AG04449 (cell line): ENCODE measurements around the gene SLC15A3.

Source experiments
- CTCF ChIA-PET: fragments of 350-600 bp; formaldehyde crosslinking; extraction: SDS; loops from one replicate; lab custom pipeline; 2021; ENCODE audit warnings: antibody characterized with exemption; lab: Yijun Ruan, JAX
- POLR2A ChIA-PET: fragments of 400-600, 350-600 bp; formaldehyde crosslinking; extraction: SDS; loops from one replicate; lab custom pipeline; 2020; ENCODE audit warnings: antibody characterized with exemption, inconsistent platforms; lab: Yijun Ruan, JAX
- DNase-seq: peaks from one replicate; pipeline ENCODE4 v3.0.0-alpha.2; 2010; ENCODE audit warnings: low read depth, low spot score
- H3K4me3 ChIP-seq: 2 replicates; pipeline ENCODE4 v1.5.1; 2011; ENCODE audit warnings: low read depth, mild to moderate bottlenecking, control low read depth, low read length
- TF ChIP-seq, protein P1 (sequence below): IDR thresholded peaks from one replicate; pipeline ENCODE4 v1.5.1; 2011; ENCODE audit warnings: mild to moderate bottlenecking, moderate library complexity, low read length, control low read depth, inconsistent platforms; ENCODE audit not compliant: insufficient read depth; ENCODE audit errors: missing control alignments

Gene SLC15A3

DNA sequence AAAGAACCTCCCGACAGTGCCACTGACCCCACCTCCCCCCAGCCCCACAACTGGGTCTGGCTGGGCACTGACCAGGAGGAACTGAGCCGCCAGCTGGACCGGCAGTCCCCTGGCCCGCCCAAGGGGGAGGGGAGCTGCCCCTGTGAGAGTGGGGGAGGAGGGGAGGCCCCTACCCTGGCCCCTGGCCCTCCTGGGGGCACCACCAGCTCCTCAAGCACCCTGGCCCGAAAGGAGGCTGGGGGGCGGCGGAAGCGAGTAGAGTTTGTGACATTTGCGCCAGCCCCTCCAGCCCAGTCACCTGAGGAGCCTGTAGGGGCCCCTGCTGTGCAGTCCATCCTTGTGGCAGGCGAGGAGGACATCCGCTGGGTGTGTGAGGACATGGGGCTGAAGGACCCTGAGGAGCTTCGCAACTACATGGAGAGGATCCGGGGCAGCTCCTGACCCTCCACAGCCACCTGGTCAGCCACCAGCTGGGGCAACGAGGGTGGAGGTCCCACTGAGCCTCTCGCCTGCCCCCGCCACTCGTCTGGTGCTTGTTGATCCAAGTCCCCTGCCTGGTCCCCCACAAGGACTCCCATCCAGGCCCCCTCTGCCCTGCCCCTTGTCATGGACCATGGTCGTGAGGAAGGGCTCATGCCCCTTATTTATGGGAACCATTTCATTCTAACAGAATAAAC lies 15.4 kb downstream of the SLC15A3 start:
- POLR2A ChIA-PET, result no interaction called here
- TF ChIP-seq, protein P1, sequence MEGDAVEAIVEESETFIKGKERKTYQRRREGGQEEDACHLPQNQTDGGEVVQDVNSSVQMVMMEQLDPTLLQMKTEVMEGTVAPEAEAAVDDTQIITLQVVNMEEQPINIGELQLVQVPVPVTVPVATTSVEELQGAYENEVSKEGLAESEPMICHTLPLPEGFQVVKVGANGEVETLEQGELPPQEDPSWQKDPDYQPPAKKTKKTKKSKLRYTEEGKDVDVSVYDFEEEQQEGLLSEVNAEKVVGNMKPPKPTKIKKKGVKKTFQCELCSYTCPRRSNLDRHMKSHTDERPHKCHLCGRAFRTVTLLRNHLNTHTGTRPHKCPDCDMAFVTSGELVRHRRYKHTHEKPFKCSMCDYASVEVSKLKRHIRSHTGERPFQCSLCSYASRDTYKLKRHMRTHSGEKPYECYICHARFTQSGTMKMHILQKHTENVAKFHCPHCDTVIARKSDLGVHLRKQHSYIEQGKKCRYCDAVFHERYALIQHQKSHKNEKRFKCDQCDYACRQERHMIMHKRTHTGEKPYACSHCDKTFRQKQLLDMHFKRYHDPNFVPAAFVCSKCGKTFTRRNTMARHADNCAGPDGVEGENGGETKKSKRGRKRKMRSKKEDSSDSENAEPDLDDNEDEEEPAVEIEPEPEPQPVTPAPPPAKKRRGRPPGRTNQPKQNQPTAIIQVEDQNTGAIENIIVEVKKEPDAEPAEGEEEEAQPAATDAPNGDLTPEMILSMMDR, result no peak
- H3K4me3 ChIP-seq, result no peak overlapping the region
- DNase-seq, result no peak
- CTCF ChIA-PET, result no interaction called here

DNA sequence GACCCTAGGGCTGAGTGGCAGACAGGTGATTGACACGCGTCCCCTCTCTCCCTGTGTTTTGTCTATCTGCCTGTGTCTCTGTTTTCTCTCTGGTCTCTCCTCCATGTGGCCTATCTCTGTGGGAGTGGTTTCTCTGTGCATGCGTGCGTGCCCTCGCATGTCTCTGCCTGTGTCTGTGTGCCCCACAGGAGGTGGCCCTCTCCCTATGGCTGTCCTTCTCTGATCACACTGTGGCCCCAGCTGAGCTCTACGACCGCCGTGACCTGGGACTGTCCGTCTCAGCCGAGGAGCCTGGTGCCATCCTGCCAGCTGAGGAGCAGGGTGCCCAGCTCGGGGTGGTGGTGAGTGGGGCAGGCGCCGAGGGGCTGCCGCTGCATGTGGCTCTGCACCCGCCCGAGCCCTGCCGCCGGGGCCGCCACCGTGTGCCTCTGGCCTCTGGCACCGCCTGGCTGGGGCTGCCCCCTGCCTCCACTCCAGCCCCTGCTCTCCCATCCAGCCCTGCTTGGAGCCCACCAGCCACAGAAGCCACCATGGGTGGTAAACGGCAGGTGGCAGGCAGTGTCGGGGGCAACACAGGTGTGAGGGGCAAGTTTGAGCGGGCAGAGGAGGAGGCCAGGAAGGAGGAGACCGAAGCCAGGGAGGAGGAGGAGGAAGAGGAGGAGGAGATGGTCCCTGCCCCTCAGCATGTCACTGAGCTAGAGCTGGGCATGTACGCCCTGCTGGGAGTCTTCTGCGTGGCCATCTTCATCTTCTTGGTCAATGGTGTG lies 16.1 kb downstream of the SLC15A3 start:
- TF ChIP-seq, protein P1, result no peak
- ChIA-PET POLR2A (no interaction called here), CTCF (no interaction called here)
- DNase-seq, result no peak
- no peak overlapping the region for H3K4me3 ChIP-seq

DNA sequence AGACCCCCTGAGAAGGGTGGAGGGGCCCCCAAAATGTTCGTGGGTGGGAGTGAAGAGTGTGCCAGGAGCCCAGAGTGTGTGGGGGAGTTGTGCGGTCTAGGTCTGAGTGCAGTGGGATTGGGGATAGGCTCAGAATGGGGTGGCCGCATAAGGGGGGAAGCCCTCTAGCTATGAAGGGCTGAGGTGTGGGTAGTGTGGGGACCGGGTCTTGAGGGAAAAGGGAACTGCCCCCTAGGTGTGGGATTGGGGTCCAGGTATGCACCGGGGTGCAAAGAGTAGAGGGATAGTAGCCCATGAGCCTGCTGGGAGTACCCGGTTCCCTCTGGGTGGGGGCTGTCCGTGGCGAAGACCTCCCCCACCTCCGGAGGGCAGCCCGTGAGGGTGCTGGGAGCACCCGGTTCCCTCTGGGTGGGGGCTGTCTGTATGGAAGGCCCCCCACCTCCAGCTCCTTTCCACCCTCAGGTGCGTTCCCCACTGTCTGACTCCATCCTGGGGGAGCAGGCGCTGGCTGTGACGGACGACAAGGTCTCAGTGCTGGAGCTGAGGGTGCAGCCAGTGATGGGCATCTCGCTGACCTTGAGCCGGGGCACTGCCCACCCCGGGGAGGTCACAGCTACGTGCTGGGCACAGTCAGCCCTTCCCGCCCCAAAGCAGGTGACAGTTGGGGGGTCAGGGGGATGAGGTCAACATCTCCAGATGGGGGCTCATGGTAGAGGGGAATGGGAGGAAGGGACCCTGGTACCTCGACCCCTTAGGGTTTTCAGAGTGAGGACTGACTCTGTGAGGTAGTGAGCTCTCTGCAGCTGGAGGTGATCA lies 17.0 kb downstream of the SLC15A3 start:
- no peak overlapping the region for H3K4me3 ChIP-seq
- TF ChIP-seq, protein P1, result no peak
- POLR2A ChIA-PET, result no interaction called here
- CTCF ChIA-PET, result no interaction called here
- DNase-seq, result no peak

DNA sequence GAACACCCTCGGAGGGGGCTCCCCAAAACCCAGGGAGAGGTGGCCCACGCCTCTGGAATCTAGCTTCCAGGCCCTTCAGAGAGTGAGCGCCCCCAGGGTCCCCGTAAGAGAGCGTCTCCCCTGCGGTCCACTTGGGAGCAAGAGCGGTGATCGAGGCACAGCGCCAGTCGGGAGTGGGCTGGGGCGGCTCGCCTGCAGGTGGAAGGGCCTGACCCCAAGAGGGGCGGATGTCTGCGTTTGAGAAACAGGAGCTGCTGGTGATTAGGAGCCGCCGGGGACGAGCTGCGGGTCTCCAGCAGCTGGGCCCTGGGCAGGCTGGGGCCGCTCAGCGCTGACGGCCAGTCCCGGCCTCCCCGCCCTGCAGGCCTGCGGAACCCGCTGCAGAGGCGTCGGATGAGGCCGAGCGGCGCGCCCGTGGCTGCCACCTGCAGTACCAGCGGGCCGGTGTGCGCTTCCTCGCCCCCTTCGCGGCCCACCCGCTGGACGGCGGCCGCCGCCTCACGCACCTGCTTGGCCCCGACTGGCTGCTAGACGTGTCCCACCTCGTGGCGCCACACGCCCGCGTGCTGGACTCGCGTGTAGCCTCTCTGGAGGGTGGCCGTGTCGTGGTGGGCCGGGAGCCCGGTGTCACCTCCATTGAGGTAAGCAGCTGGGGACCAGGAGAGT lies 17.7 kb downstream of the SLC15A3 start:
- TF ChIP-seq, protein P1, result no peak
- no peak for DNase-seq
- no peak overlapping the region for H3K4me3 ChIP-seq
- ChIA-PET CTCF (no interaction called here), POLR2A (no interaction called here)

DNA sequence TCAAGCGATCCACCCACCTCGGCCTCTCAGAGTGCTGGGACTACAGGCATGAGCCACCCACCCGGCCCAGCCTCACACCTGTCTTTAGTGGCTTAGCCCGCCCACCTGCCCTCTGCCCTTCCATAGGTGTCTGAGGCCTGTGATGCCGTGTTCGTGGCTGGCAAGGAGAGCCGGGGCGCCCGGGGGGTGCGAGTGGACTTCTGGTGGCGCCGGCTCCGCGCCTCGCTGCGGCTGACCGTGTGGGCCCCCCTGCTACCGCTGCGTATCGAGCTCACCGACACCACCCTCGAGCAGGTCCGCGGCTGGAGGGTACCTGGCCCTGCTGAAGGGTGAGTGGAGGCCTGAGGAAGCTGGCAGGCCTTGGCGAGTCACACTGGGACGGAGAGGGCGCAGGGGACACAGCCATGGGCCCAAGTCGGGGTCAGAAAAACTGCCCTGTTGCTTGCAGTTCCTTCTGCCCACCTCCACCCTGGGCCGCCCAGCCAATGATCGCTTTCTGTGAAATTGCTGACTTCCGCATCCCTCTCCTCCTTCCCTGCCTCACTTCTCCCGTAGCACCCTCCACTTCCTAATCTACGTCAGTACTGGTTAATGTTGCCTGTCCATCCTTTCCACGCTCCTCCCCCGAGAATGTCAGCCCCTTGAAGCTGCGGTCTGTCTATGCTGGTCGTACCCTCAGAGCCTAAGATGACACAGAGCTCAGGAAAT lies 18.4 kb downstream of the SLC15A3 start:
- H3K4me3 ChIP-seq, result no peak overlapping the region
- POLR2A ChIA-PET, result no interaction called here
- DNase-seq, result no peak
- TF ChIP-seq, protein P1, result no peak
- CTCF ChIA-PET, result no interaction called here
